Measurements from ENCODE around the gene CLRN1. TPM values are rescaled to one million over a fixed set of nuclear protein-coding genes. Genes with fewer than 3 reads are reported as not detected.

Gene CLRN1
- total RNA-seq, 1 donor from 2014 or later: not detected

DNA sequence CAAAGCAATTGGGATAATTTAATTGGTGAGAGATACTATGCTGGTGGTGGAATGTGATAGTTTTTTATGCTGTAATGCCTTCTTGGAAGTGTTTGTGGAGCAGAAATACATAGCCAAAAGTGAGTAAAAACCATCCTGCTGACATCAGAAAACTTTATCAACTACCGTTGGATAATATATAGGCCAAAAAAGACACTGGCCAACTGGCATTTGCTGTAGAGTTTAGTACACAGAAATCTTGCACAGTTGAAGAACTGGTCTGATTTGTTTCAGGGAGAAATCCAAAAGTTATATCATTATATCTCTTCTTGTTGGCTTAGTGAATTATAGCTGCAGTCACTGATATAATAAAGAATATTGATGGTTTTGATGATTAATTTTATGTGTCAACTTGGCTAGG is 66.8 kb downstream of the CLRN1 start:
- Histone ChIP-seq H3K9ac (ENCODE audit: low read length) (no peak overlapping the region), H3K79me2 (ENCODE audit: insufficient read depth, low read length) (no peaks in the 10 kb centered on the region), H3K27me3 (ENCODE audit: insufficient read depth, low read length) (peaks cover 20% of the 10 kb centered on the region), H3K9me3 (ENCODE audit: insufficient read depth, low read depth, low read length) (no peaks in the 10 kb centered on the region), H3K36me3 (ENCODE audit: insufficient read depth, low read length) (no peaks in the 10 kb centered on the region), H2AFZ (ENCODE audit: low read depth, low read length) (no peak overlapping the region), H4K20me1 (ENCODE audit: insufficient read depth, low read length) (no peaks in the 10 kb centered on the region), H3K27ac (ENCODE audit: low read depth, low read length) (no peak overlapping the region), H3K4me1 (ENCODE audit: insufficient read depth, low read length) (no peaks in the 10 kb centered on the region), H3K4me3 (ENCODE audit: insufficient read depth, low read depth, low read length) (no peak overlapping the region), H3K4me2 (ENCODE audit: low read length) (no peak overlapping the region)
- Mint-ChIP-seq H3K9me3 (ENCODE audit: unreplicated experiment) (no peaks in the 10 kb centered on the region), H3K4me3 (ENCODE audit: unreplicated experiment) (no peak overlapping the region), H3K27ac (ENCODE audit: unreplicated experiment) (no peak overlapping the region), H3K36me3 (ENCODE audit: low read depth, unreplicated experiment) (no peaks in the 10 kb centered on the region), H3K27me3 (ENCODE audit: low read depth, unreplicated experiment) (peaks cover 25% of the 10 kb centered on the region), H3K4me1 (ENCODE audit: low read depth, unreplicated experiment) (no peaks in the 10 kb centered on the region)
- no peak for FAIRE-seq
- TF ChIP-seq EZH2 (IDR thresholded peaks at IDR 0.05; ENCODE audit: insufficient read depth, low read length): no peak
- TF ChIP-seq, protein P1, sequence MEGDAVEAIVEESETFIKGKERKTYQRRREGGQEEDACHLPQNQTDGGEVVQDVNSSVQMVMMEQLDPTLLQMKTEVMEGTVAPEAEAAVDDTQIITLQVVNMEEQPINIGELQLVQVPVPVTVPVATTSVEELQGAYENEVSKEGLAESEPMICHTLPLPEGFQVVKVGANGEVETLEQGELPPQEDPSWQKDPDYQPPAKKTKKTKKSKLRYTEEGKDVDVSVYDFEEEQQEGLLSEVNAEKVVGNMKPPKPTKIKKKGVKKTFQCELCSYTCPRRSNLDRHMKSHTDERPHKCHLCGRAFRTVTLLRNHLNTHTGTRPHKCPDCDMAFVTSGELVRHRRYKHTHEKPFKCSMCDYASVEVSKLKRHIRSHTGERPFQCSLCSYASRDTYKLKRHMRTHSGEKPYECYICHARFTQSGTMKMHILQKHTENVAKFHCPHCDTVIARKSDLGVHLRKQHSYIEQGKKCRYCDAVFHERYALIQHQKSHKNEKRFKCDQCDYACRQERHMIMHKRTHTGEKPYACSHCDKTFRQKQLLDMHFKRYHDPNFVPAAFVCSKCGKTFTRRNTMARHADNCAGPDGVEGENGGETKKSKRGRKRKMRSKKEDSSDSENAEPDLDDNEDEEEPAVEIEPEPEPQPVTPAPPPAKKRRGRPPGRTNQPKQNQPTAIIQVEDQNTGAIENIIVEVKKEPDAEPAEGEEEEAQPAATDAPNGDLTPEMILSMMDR (IDR thresholded peaks at IDR 0.05; ENCODE audit: insufficient read depth, low read depth, low read length): no peak
- no peak for DNase-seq (ENCODE audit: low read depth)

DNA sequence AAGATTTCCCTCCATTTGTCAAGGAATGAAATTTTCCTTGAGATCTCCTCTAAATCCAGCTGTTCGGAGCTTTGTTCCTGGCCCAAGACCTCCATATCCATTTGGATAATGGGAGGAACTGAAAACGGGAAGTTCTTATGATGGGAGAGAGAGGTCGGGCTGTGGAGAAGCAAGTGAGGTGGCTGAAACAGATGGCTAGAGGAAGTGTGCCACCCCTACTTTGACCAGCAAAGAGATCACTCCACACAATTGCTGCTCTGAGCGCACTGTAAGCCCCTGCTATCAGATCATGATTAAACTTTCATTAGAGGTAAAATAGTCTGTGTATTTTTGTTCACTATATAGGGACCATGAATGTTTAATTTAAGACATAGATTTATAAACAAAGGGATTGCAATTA is 67.2 kb downstream of the CLRN1 start, which contains the start of gene MINDY4B:
MINDY4B (minus strand) TSS at position 101 of the 400 bp plus-strand sequence; CDS start at position 101, 0 bp downstream.
- Mint-ChIP-seq H3K36me3 (ENCODE audit: low read depth, unreplicated experiment) (no peaks in the 10 kb centered on the region), H3K27ac (ENCODE audit: unreplicated experiment) (no peak within 1 kb of the TSS), H3K4me1 (ENCODE audit: low read depth, unreplicated experiment) (no peaks in the 10 kb centered on the region), H3K4me3 (ENCODE audit: unreplicated experiment) (no peak within 1 kb of the TSS), H3K9me3 (ENCODE audit: unreplicated experiment) (no peaks in the 10 kb centered on the region), H3K27me3 (ENCODE audit: low read depth, unreplicated experiment) (peaks cover 21% of the 10 kb centered on the region)
- Histone ChIP-seq H3K36me3 (ENCODE audit: insufficient read depth, low read length) (no peaks in the 10 kb centered on the region), H3K4me1 (ENCODE audit: insufficient read depth, low read length) (no peaks in the 10 kb centered on the region), H2AFZ (ENCODE audit: low read depth, low read length) (no peak within 1 kb of the TSS), H3K79me2 (ENCODE audit: insufficient read depth, low read length) (no peaks in the 10 kb centered on the region), H3K9me3 (ENCODE audit: insufficient read depth, low read depth, low read length) (no peaks in the 10 kb centered on the region), H4K20me1 (ENCODE audit: insufficient read depth, low read length) (no peaks in the 10 kb centered on the region), H3K9ac (ENCODE audit: low read length) (no peak within 1 kb of the TSS), H3K27ac (ENCODE audit: low read depth, low read length) (no peak within 1 kb of the TSS), H3K4me3 (ENCODE audit: insufficient read depth, low read depth, low read length) (no peak within 1 kb of the TSS), H3K4me2 (ENCODE audit: low read length) (no peak within 1 kb of the TSS), H3K27me3 (ENCODE audit: insufficient read depth, low read length) (peaks cover 17% of the 10 kb centered on the region)
- FAIRE-seq (no peak), DNase-seq (ENCODE audit: low read depth) (no peak)
- TF ChIP-seq EZH2 (IDR thresholded peaks at IDR 0.05; ENCODE audit: insufficient read depth, low read length): no peak
- TF ChIP-seq, protein P1 (IDR thresholded peaks at IDR 0.05; ENCODE audit: insufficient read depth, low read depth, low read length): no peak

DNA sequence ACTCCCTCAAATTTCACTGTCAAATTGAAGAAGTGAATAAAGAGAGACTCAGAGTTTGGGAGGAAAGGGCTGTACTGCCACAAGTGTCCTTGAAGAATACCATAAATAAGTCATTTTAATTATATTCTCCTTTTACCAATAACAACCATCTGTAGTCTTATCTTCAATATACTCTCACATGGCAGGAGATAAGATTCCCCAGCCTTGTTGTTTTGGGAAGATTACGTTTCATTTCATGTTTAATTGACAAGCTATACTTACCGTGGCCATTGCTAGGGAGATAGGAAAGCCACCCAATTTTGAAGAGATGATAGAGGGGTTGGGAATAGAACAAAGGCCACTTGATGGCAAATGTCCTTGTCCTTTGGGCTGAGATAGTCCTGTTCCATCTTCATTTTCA is 69.5 kb downstream of the CLRN1 start:
- no peaks in the 10 kb centered on the region for H3K9me3 ChIP-seq (ENCODE audit: insufficient read depth, low read depth, low read length)

More for the DNA sequence above, 69.5 kb downstream of the CLRN1 start:
- FAIRE-seq: no peak
- TF ChIP-seq, protein P1 (IDR thresholded peaks at IDR 0.05; ENCODE audit: insufficient read depth, low read depth, low read length): no peak
- no peak for TF ChIP-seq EZH2 (IDR thresholded peaks at IDR 0.05; ENCODE audit: insufficient read depth, low read length)
- Histone ChIP-seq H3K36me3 (ENCODE audit: insufficient read depth, low read length) (no peaks in the 10 kb centered on the region), H3K27ac (ENCODE audit: low read depth, low read length) (no peak overlapping the region), H3K4me1 (ENCODE audit: insufficient read depth, low read length) (no peaks in the 10 kb centered on the region), H2AFZ (ENCODE audit: low read depth, low read length) (no peak overlapping the region), H4K20me1 (ENCODE audit: insufficient read depth, low read length) (no peaks in the 10 kb centered on the region), H3K27me3 (ENCODE audit: insufficient read depth, low read length) (peaks cover 16% of the 10 kb centered on the region), H3K79me2 (ENCODE audit: insufficient read depth, low read length) (no peaks in the 10 kb centered on the region), H3K4me2 (ENCODE audit: low read length) (no peak overlapping the region), H3K4me3 (ENCODE audit: insufficient read depth, low read depth, low read length) (no peak overlapping the region), H3K9ac (ENCODE audit: low read length) (no peak overlapping the region)
- no peaks in the 10 kb centered on the region for H3K36me3 Mint-ChIP-seq (ENCODE audit: low read depth, unreplicated experiment)
- no peaks in the 10 kb centered on the region for H3K4me1 Mint-ChIP-seq (ENCODE audit: low read depth, unreplicated experiment)
- H3K4me3 Mint-ChIP-seq (ENCODE audit: unreplicated experiment): no peak overlapping the region
- DNase-seq (ENCODE audit: low read depth): no peak
- H3K27me3 Mint-ChIP-seq (ENCODE audit: low read depth, unreplicated experiment): peaks cover 22% of the 10 kb centered on the region
- no peaks in the 10 kb centered on the region for H3K9me3 Mint-ChIP-seq (ENCODE audit: unreplicated experiment)
- no peak overlapping the region for H3K27ac Mint-ChIP-seq (ENCODE audit: unreplicated experiment)
